K562 (cell line): ENCODE data around the gene CACNA2D2. TPM values are rescaled to one million over a fixed set of nuclear protein-coding genes. Genes with fewer than 3 reads are reported as not detected.
A peak's percentile ranks its signal among the peaks of the same experiment; 100 is the strongest.

Experiments used
- ADNP ChIP-seq: fragments of 200-800 bp; sonication (Bioruptor generic); IDR thresholded peaks from 2 replicates; pipeline ENCODE4 v1.6.1; 2016; ENCODE audit warnings: missing genetic modification characterization, missing compliant biosample characterization
- C11orf30 ChIP-seq: fragments of 450-650 bp; IDR thresholded peaks from 2 replicates; pipeline ENCODE4 v1.6.1; 2016; ENCODE audit warnings: low read depth, mild to moderate bottlenecking
- EZH2 ChIP-seq: IDR thresholded peaks from 2 replicates; pipeline ENCODE4 v1.6.1; 2012; ENCODE audit warnings: low read depth, mild to moderate bottlenecking, inconsistent platforms, low read length, borderline replicate concordance
- GTF2B ChIP-seq: IDR thresholded peaks from 2 replicates; pipeline ENCODE4 v1.6.1; 2011; ENCODE audit not compliant: insufficient read length; ENCODE audit errors: extremely low read depth
- KLF16 ChIP-seq: IDR thresholded peaks from 2 replicates; pipeline ENCODE4 v1.6.1; 2016; ENCODE audit warnings: antibody characterized with exemption
- MXI1 ChIP-seq: IDR thresholded peaks from 2 replicates; pipeline ENCODE4 v1.6.1; 2011; ENCODE audit warnings: low read depth, mild to moderate bottlenecking, improper control_type of control experiment, low read length
- RBM22 ChIP-seq: fragments of 200-400 bp; formaldehyde crosslinking; IDR thresholded peaks from 2 replicates; pipeline ENCODE4 v1.6.1; 2018; ENCODE audit warnings: low read length, low read depth; ENCODE audit not compliant: poor library complexity, severe bottlenecking
- SPI1 ChIP-seq: IDR thresholded peaks from 2 replicates; pipeline ENCODE4 v1.6.1; 2011; ENCODE audit warnings: low read depth, low read length, control low read depth, borderline replicate concordance
- TRIM28 ChIP-seq: fragments of 450-650 bp; IDR thresholded peaks from 2 replicates; pipeline ENCODE4 v1.6.1; 2017
- ZEB2 ChIP-seq: fragments of 450-650 bp; IDR thresholded peaks from 2 replicates; pipeline ENCODE4 v1.6.1; 2016
- ZNF384 ChIP-seq: IDR thresholded peaks from 2 replicates; pipeline ENCODE4 v1.6.1; 2012; ENCODE audit warnings: low read depth, low read length, improper control_type of control experiment
- ZNF41 ChIP-seq: fragments of 250-450 bp; sonication (Bioruptor Pico); conservative IDR thresholded peaks from 2 replicates; pipeline ENCODE4 v1.4.0; 2020; ENCODE audit warnings: mild to moderate bottlenecking
- polyA plus RNA-seq, 8 experiments: library from polyadenylated mRNA; depleted of rRNA in 4 of 8; stranded (reverse) in 5 of 8; unstranded in 3 of 8; fragments of >200 nt; fragmentation: Nextera tagmentation in 2 of 8; fragmentation: Illumina TruSeq in 1 of 8; extraction: Ambion mirVana in 2 of 8; extraction: Trizol in 1 of 8; gene quantifications; 2 replicates each; pipeline versions ENCODE4 v1.2.1 to v1.2.3, GENCODE V29; 2011 to 2014; ENCODE audit warnings: inconsistent platforms in 1 of 8, missing spikeins in 1 of 8
- total RNA-seq, 7 experiments: library from RNA; depleted of rRNA in 6 of 7; stranded (reverse); fragments of >200 nt in 6 of 7; fragmentation: Illumina TruSeq in 2 of 7; extraction: Trizol in 2 of 7; gene quantifications; 2 replicates each; pipeline versions ENCODE4 v1.2.1 to v1.2.3, GENCODE V29; 2011 to 2021; ENCODE audit warnings: low replicate concordance in 1 of 7
- TF ChIP-seq, protein P1 (sequence below): fragments of 450-650 bp; IDR thresholded peaks from 2 replicates; pipeline ENCODE4 v1.6.1; 2016; ENCODE audit warnings: mild to moderate bottlenecking, moderate library complexity
- TF ChIP-seq, protein P2 (sequence below): fragments of 250-450 bp; sonication (Bioruptor Pico); IDR thresholded peaks from 2 replicates; pipeline ENCODE4 v1.8.0; 2021; ENCODE audit warnings: moderate library complexity, mild to moderate bottlenecking, inconsistent platforms
- TF ChIP-seq, protein P3 (sequence below): IDR thresholded peaks from 2 replicates; pipeline ENCODE4 v1.6.1; 2014; ENCODE audit warnings: antibody characterized with exemption

CACNA2D2 gene
- total and polyA plus RNA-seq, 9 of the 15 experiments (the other 6 are each of a cell fraction or from before 2014, with no cell fraction given) = 0.11 to 0.58 (median 0.36) TPM; not detected in 2

GRCh38 chr3:50327943-50328691, 175.3 kb downstream of the CACNA2D2 start, which contains the start of gene TUSC2 (continued):
- TF ChIP-seq, protein P1, sequence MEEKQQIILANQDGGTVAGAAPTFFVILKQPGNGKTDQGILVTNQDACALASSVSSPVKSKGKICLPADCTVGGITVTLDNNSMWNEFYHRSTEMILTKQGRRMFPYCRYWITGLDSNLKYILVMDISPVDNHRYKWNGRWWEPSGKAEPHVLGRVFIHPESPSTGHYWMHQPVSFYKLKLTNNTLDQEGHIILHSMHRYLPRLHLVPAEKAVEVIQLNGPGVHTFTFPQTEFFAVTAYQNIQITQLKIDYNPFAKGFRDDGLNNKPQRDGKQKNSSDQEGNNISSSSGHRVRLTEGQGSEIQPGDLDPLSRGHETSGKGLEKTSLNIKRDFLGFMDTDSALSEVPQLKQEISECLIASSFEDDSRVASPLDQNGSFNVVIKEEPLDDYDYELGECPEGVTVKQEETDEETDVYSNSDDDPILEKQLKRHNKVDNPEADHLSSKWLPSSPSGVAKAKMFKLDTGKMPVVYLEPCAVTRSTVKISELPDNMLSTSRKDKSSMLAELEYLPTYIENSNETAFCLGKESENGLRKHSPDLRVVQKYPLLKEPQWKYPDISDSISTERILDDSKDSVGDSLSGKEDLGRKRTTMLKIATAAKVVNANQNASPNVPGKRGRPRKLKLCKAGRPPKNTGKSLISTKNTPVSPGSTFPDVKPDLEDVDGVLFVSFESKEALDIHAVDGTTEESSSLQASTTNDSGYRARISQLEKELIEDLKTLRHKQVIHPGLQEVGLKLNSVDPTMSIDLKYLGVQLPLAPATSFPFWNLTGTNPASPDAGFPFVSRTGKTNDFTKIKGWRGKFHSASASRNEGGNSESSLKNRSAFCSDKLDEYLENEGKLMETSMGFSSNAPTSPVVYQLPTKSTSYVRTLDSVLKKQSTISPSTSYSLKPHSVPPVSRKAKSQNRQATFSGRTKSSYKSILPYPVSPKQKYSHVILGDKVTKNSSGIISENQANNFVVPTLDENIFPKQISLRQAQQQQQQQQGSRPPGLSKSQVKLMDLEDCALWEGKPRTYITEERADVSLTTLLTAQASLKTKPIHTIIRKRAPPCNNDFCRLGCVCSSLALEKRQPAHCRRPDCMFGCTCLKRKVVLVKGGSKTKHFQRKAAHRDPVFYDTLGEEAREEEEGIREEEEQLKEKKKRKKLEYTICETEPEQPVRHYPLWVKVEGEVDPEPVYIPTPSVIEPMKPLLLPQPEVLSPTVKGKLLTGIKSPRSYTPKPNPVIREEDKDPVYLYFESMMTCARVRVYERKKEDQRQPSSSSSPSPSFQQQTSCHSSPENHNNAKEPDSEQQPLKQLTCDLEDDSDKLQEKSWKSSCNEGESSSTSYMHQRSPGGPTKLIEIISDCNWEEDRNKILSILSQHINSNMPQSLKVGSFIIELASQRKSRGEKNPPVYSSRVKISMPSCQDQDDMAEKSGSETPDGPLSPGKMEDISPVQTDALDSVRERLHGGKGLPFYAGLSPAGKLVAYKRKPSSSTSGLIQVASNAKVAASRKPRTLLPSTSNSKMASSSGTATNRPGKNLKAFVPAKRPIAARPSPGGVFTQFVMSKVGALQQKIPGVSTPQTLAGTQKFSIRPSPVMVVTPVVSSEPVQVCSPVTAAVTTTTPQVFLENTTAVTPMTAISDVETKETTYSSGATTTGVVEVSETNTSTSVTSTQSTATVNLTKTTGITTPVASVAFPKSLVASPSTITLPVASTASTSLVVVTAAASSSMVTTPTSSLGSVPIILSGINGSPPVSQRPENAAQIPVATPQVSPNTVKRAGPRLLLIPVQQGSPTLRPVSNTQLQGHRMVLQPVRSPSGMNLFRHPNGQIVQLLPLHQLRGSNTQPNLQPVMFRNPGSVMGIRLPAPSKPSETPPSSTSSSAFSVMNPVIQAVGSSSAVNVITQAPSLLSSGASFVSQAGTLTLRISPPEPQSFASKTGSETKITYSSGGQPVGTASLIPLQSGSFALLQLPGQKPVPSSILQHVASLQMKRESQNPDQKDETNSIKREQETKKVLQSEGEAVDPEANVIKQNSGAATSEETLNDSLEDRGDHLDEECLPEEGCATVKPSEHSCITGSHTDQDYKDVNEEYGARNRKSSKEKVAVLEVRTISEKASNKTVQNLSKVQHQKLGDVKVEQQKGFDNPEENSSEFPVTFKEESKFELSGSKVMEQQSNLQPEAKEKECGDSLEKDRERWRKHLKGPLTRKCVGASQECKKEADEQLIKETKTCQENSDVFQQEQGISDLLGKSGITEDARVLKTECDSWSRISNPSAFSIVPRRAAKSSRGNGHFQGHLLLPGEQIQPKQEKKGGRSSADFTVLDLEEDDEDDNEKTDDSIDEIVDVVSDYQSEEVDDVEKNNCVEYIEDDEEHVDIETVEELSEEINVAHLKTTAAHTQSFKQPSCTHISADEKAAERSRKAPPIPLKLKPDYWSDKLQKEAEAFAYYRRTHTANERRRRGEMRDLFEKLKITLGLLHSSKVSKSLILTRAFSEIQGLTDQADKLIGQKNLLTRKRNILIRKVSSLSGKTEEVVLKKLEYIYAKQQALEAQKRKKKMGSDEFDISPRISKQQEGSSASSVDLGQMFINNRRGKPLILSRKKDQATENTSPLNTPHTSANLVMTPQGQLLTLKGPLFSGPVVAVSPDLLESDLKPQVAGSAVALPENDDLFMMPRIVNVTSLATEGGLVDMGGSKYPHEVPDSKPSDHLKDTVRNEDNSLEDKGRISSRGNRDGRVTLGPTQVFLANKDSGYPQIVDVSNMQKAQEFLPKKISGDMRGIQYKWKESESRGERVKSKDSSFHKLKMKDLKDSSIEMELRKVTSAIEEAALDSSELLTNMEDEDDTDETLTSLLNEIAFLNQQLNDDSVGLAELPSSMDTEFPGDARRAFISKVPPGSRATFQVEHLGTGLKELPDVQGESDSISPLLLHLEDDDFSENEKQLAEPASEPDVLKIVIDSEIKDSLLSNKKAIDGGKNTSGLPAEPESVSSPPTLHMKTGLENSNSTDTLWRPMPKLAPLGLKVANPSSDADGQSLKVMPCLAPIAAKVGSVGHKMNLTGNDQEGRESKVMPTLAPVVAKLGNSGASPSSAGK = no peak
- TF ChIP-seq SPI1 (peak; percentile 87), EZH2 (no peak), GTF2B (no peak), MXI1 (peak; percentile 37; the same call in 1 of the 2 replicates), ZEB2 (no peak), ZNF41 (CRISPR knock-in tag) (no peak), C11orf30 (peak; percentile 90), ZNF384 (0 out of 2 replicates have a peak, but pooled peaks have one; percentile 4), ADNP (tag) (no peak), TRIM28 (no peak), RBM22 (peak; percentile 96), KLF16 (no peak)
- TF ChIP-seq, protein P2, sequence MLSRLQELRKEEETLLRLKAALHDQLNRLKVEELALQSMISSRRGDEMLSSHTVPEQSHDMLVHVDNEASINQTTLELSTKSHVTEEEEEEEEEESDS = no peak
- TF ChIP-seq, protein P3, sequence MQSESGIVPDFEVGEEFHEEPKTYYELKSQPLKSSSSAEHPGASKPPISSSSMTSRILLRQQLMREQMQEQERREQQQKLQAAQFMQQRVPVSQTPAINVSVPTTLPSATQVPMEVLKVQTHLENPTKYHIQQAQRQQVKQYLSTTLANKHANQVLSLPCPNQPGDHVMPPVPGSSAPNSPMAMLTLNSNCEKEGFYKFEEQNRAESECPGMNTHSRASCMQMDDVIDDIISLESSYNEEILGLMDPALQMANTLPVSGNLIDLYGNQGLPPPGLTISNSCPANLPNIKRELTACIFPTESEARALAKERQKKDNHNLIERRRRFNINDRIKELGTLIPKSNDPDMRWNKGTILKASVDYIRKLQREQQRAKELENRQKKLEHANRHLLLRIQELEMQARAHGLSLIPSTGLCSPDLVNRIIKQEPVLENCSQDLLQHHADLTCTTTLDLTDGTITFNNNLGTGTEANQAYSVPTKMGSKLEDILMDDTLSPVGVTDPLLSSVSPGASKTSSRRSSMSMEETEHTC = no peak
